HL-60/S4 treated with retinoic acid at 250 ng/mL for 4 days and 3 days (cell line): ENCODE measurements around the gene NR1D1.

Source experiments
- in situ Hi-C: fragments of 300-500 bp; cut with MboI; formaldehyde crosslinking; loops from 2 replicates; pipeline ENCODE4 v1.7.0; 2022; ENCODE audit warnings: low sequenced_read_pairs

NR1D1 gene

DNA sequence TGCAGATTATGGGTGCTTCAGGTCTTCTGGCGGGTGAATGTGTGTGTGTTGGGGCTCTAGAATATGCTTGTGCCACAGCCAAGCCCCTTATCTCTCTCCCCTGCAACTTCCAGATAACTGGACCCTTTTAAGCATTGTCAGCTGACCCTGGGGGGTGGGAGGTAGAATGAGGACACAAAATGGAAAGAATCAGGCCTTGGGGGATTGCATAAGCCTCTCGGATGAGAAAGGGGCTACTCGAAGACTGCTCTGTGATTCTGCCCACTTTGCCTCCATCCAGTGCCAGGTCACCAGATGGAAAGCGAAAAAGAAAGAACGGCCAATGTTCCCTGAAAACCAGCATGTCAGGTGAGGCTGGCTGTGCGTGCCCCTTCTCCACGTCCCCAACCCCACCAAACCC lies 23.8 kb downstream of the NR1D1 start:
- in situ Hi-C loops, result no loop called here

DNA sequence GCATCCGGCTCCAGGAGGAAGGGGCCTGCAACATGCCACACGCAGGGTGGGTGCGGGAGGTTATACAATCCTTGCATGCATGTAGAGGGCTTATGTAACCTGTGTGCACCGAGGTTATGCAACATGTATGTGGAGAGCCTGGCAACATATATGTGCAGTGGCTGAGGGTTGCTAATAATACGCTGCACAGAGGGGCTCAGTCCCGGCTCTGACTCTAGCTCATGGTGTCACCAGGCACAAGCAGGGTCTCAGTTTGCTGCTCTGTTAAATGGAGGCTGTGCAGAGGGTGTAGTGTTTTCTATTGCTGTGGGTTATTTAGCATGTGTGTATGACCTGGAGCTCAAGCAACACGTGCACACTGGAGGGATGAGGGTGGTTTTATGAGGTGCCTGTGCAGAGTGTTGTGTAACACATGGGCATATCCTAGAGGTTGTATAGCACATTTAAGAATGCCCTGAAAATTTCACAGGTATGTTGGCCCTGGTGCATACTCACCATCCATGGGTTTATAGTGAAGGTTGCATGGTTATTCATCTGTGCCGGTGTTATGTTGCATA lies 24.4 kb downstream of the NR1D1 start:
- in situ Hi-C loops, result no loop called here

DNA sequence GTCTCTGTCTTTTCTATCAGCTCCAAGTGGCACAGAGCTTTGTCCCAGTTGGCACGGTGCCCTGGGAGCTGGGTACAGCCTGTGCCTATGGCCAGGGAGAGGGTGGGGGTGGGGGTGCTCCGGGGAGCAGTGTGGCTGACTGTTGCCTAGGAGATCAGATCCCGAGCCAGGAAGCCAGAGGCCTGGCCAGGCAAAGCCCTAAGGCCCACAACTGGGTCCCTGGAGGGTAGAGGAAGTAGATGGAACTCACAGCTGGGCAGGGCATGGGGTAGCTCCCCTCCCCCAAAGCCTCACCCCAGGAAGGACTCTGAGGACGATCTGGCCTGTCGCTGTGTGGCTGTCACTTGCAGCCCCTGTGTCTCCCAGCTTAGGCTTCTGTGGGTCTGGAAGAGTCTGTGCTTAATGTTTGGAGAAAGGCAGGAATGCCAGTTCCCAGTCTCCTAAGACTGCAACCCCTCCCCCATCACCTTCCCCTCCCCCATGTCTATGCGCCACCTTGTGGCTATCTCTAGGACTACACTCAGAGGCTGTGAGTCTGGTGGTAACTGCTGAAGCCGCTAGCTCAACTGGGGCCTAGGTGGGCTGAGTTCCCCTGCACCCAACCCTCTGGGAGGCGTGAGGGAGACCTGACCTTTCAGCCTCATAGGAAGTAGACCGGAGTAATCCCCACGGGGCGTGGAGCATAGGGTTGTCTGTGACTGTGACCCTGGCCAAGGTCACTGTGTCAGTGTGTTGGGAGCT lies 25.0 kb downstream of the NR1D1 start:
- in situ Hi-C loops, result no loop called here

DNA sequence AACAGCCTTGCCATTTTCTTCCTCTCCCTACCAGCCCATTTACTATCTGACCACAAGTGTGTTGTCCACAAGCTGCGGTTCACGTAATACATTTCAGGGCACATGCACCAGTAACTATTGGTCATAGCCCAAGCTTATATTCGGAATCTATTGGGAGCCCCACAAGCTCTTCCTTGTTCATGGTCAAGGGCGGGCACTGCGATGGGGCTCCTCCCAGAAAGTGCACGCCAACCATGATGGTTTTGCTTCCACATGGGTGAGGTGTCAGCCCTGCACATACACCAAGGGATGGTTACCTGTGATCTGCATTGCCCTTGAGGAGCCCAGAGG lies 25.6 kb downstream of the NR1D1 start:
- in situ Hi-C loops, result no loop called here

DNA sequence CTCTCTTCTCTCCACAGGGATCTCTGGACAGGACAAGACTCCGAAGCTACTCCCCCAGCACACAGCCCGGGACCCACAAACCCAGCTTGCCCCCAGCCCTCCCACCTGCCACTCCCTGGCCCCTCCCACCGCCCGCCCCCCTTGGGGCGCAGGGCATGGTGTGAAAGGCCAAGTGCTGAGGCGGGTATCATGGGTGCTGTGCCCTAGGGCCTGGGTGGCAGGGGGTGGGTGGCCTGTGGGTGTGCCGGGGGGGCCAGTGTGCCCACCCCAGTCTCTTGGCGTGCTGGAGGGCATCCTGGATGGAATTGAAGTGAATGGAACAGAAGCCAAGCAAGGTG lies 26.2 kb downstream of the NR1D1 start:
- in situ Hi-C loops, result no loop called here

DNA sequence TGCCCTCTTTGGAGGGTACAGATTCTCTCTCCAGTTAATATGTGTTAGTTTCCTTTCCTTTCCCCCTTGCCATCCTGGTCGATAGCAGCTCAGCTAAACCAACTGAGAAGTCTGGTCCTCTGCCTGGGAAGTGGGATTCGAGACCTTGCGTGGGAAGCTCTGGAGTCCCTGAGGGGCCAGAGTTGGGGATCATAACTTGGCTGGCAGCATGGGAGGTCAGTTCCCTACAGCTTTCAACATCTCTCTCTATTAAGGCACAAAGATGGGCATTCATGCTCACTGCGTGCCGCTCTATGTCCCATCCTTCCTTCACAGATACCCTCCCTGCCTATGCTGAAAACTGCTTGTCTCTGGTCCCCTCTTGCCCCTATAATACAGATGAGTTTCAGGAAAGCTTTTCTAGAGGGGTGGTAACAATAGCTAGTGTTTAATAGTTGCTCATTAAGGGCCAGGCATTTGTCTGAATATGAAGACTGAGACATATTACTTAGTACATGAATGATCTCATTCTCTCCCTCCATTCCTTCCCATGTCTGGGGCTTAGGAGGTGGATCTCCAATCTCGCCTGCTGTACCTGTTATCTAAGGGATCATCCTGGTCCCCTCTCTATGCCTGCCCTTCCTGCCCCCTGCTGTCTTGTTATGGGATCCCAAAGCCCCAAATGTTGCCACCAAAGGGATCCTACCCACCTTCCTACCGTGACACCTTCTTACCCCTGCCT lies 26.8 kb downstream of the NR1D1 start:
- in situ Hi-C loops, result no loop called here

DNA sequence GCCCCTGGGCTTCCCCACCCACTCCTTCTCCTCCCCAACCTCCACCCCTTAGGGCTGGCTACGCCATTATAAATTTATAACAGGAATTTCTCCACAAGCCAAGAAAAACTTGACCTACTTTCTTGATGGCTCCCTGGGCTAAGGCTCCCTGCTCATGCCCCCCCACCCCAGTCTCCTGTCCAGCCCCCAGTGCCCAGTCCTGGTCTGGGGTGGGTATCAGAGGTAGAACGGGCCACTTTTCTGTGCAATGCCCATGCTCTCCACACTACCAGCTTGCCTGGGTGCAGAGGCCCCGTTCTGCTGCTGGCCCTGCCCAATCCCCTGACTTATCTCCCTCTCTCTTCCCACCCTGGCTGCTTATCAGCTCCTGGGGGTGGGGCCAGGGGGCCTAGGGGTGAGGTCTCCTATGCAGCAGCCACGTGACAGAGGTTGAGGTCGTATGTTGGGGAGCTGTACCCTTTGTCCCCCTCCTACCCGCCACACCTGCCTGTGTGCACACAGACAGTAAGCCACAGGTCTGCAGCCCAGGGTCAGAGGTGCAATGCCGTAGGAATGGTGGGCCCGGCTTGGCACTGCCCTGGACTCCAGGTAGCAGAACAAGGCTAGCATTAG lies 27.5 kb downstream of the NR1D1 start:
- in situ Hi-C loops, result no loop called here

DNA sequence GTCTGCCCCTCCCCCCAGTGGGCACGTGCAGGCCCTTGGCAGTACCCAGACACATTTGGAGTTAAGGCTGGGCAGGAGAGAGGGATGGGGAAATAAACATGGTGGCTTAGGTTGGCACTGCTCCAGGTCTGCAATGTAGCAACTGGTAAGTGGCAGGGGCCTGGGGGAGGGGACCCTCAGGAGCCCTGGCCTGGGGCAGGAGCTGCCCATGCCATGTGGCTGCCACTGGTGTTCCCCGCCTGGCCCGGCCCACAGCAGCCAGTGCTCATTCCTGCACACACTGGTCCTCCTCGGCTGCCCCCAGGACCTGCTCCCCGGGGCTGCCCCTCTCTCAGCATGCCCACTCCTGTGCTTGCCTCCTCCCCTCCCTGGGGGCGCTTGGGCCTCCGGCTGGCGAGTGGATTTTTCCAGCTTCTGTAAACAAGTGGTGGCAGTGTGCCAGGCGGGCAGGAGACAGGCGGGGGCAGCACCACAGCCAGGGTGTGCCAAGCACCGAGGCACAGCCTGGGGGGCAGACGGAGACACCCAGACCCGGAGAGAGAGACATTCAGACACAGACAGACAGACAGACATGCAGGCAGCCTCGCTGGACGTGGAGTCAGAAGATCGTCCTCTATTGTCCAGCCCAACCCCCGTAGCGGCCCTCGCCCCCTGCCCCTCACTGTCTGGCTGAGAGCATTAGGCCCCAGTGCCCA lies 28.2 kb downstream of the NR1D1 start:
- in situ Hi-C loops, result no loop called here

DNA sequence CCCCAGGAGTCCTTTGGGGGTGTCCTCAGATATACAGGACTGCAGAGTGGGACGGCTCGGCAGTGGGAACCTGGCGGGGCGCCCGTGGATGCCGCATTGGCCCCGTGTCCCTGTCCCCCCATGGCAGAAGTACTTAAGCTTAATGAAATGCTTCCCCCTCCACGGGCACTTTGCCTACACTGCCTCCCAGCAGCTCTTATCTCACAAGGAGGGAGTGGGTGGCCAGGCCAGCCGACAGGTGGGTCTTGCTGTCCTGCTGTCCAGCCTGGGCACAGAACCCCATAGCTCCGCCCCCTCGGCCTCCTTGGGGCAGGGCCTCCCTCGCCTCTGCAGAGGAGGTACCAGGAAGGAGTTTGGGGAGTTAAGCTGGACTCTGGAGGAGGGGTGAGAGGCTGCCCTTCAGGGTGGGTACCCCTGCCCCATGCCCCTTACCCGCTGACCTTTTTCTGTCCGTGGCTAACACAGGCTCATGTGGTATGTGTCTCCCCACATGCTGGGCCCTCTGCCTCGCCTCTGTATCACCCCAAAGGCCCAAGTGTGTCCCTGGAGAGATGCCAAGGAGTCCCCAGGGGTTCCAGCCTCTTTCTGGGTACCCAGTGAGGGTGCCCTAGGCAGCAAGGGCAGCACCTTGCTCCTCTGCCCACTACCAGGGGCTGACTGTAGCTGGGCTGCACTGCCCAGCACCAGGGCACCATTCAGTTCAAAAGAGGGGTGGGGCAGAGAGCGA lies 28.9 kb downstream of the NR1D1 start:
- in situ Hi-C loops, result no loop called here

DNA sequence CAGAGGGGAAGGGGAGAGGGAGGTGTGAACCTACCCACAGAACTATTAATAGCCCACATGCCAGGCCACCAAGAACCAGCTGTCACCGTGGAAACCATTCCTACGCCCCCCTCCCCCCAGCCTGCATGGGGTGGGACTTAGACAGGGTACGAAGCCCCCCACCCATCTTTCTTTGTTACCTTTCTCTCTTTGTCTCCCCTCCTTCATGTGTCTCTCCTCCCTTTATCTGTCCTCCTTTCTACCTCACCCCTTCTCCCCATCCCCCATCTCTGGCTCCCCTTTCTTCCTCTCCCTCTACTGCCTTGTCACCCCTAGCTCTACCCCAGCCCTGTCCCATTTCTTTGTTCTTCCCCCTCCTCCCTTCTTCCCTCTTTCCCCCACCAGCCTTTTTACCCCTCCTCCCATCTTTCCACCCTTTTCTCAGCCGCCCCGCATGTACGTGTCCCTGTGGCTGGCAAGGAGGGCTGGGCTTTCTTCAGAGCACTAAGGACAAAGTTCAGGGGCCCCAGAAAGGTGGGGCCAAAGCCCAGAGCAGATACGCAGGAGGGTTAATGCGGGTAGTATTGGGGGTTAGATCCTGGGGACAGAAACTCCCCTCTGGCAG lies 29.6 kb downstream of the NR1D1 start:
- in situ Hi-C loops, result no loop called here

DNA sequence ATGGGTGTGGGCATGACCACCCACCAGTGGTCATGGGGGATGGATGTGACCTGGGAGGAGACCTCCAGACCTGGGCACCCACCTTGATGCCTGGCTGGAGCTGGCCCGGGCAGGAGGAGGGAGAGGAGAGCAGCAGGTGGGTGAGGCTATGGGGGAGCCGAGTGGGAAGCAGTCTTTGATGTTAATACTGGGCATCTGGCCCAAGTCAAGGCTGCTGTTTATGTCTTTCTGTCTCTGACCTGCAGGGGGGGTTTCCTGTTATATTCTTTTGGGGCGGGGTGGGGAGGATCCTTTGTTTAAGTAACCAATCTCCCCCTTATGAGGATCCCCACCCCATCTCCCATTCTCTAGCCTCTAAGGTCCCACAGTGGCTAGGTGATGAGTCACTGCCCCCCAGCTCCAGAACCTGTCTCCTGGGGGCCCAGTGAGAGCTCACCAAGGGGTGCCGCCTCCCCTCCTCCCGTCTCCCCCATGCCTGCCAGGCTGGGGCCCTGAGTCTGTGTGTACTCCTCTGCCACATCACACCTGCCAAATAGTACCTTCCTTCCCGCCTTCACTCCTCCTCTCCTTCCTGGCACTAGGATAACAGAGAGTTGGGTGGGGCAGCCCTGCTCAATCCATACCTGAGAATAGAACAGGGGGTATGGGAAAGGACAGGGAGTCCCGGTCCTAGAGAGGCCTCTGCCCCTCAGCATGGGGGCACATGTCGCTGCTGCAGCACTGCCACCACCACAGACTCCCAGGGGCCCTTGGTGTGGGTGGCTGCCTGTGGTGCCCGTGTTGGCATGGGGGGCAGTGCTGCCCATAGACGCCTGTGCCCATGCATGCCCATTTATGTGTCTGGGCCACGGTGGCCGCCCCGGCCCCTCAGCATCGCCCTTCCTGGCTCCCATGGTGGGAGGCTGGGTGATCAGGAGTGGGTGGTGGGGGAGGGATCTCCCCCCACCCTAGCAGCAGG lies 30.4 kb downstream of the NR1D1 start:
- in situ Hi-C loops, result no loop called here

DNA sequence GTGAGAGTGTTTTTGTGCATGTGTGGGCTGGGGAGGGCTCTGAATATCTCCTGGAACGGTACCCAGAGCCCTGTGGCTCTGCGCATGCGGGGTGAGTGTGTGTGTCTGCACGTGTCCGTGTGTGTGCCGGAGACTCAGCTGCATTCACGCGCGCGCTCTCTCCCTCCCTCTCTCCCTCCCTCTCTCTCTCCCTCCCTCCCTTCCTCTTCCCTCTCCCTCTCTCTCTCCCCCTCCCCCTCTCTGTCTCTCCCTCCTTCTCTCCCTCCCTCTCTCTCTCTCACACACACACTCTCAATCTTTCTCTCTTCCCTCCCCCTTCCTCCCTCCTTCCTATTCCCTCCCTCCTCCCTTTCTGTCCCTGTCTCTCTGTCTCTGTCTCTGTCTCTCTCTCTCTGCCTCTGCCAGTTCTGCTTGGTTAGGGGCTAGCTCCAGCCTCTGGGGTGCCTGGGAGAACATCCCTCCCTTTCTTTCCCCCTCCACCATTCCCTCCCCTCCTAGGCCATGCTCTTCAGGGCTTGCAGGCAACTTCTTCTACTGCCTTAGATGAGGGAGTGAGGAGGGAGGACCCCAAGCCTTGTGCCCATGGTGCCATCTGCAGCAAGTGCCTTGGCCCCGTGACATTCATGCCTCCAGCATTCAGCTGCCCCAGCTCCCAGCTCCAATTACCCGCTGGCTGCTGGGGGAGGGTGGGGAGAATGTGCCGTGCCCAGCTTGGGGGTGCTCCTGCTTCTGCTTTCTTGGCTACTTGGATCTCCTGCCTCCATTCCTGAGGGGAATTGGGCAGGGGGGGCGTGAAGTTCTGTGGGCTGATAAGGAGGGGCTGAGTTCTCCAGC lies 31.3 kb downstream of the NR1D1 start:
- in situ Hi-C loops, result no loop called here

DNA sequence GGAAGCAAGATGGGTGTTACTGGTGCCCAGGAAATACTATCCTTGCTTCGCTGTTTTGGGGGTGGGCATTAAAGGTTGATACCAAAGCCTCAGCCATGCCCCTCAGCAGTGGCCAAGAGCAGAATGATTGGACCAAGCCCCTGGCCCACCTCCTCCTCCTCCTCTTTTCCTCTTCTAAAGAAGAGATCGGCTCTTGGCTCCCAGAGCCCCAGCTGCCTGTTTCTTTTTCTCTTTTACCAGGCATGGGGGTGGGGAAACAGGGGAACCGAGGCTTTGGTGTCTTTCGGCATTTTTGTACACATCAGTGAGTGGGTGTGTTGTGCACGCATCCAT lies 31.8 kb downstream of the NR1D1 start:
- in situ Hi-C loops, result no loop called here

DNA sequence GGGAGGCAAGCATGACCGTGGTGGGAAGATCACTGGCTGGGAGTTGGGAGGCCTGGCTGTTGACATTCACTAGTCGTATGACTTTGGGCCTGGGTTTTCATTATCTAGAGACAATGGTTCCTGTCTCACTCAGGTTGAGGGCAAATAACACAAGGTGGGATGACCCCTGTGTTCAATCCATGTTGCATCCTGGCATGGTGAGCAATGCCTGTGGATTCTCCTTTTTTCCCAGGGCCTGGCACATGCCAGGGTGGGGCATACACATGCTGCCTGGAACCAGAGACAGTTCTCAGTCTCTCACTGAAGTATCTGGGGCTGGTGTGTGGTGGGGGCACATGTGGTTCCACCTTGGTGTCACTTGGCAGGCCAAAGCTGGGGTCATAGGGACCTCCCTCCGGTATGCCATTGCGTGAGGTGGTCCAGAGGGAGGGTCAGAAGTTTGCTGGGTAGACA lies 32.2 kb downstream of the NR1D1 start:
- in situ Hi-C loops, result no loop called here

DNA sequence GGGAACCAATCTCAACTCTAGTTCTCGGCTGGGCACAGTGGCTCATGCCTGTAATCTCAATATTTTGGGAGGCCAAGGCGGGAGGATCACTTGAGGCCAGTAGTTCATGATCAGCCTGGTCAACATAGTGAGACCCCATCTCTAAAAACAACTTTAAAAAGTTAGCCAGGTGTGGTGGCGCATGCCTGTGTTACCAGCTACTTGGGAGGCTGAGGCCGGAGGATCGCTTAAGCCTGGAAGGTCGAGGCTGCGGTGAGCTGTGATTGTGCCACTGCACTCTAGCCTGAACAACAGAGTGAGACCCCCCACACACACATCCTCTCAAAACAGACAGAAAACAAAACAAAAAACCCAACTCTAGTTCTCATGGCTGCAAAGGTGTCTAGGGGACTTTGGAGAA lies 32.7 kb downstream of the NR1D1 start:
- in situ Hi-C loops, result no loop called here

DNA sequence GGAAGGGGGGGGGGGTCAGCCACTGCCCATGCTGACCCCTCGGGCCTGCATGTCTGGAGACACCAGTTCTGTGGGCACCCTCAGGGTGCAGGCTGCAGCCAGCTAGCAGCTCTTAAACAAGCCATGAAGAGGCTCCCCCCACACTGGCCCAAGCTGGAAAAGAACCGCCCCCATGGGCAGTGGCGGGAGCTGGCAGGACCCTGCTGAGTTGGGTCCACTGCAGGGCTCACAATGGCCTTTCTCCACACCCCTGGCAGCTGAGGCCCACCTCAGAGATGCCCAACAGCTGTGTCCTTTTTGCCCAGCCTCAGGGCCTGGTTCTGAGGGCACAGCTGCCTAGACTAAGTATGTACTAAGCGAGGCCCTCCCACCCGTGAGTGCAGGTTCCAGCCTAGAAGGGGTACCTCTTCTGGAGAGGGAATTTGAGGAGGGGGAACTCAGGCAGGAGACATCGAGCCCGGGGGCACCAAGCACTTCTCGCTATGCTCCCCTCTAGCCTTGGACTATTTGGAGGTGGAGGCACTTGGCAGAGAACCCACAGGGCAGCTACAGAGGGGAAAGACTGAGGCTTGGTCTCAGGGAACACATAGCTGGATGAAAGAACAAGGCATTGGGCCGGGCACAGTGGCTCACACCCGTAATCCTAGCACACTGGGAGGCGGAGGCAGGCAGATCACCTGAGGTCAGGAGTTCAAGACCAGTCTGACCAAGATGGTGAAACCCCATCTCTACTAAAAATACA lies 34.4 kb downstream of the NR1D1 start:
- in situ Hi-C loops, result no loop called here

DNA sequence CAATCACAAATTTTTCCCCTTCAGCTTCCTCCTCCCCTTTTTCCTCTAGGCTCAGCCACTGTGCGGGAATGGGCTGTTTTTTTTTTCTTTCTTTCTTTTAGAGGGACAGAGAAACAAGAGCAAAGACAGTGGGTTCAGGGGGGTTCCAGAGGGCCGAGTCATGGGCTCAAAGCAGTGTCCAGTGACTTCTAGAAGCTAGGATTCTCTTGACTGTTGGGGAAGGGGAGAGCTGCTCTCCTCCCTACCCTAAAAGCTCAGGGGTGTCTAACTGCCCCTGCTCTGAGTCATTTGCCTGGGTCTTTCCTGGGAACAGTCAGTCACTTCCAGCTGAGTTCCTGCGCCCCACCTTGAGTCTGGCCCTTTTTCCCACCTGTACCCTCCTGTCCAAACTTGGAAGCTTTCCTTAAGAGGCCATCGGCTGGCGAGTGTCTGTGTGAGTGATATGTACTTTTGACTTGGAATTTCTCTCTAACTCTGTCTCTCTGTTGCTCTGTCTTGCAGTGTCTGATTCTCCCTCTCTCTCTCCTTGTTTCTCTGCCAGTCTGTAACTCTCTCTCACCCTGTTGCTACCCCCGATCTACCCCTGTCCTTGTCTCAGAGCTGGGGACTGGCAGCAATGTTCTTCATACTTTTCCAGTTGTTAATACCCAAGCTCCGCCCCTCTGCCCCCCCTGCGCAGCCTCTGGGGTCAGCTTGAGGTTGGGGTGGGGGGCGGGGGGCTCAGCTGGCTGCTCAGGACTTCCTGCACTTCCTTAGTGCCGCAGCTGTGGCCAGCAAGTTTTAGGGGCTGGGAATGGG lies 35.2 kb downstream of the NR1D1 start:
- in situ Hi-C loops, result no loop called here
